ENCODE data around the gene USP22. TPM values are rescaled to one million over a fixed set of nuclear protein-coding genes. Genes with fewer than 3 reads are reported as not detected.

The USP22 gene
- total RNA-seq, 1 experiment from 2014 or later, result 224 TPM

- TF ChIP-seq POLR2AphosphoS5 (IDR thresholded peaks at IDR 0.05; ENCODE audit: low read depth, low read length), result no peak
- no peak for TF ChIP-seq TCF7L2 (IDR thresholded peaks at IDR 0.05; ENCODE audit: low read depth, low read length)
- no peak for TF ChIP-seq CTCF (IDR thresholded peaks at IDR 0.05)
- no peak for TF ChIP-seq REST (IDR thresholded peaks at IDR 0.05; ENCODE audit: insufficient read depth in 1 of 2, low read depth in 2 of 2, low read length in 1 of 2)
- TF ChIP-seq SIN3A (IDR thresholded peaks at IDR 0.05; ENCODE audit: borderline replicate concordance, insufficient read depth, low read depth, low read length), result no peak
- ChIA-PET POLR2A (no interaction called here), CTCF (no interaction called here)
- no peak for DNase-seq (ENCODE audit: low read depth, low spot score)
- no peak for ATAC-seq
- H3K4me3 ChIP-seq (ENCODE audit: low read depth in 2 of 2, low read length in 2 of 2), result no peak overlapping the region
- in situ Hi-C loops (cut with HindIII; ENCODE audit: low pct_unique_long_range_greater_than_20kb, low sequenced_read_pairs), result no loop called here
- H3K27ac ChIP-seq (ENCODE audit: low read length), result no peak overlapping the region
- no peaks in the 10 kb centered on the region for H3K27me3 ChIP-seq (ENCODE audit: control insufficient read depth, insufficient read depth, low read length)
- intact Hi-C loops (cut with micrococcal nuclease; ENCODE audit: unreplicated experiment), result no loop called here
- no peaks in the 10 kb centered on the region for H3K9me3 ChIP-seq (ENCODE audit: control insufficient read depth, insufficient read depth, low read depth, low read length)
- no TSS peak for BruUV-seq (replicated peaks)
- H3K36me3 ChIP-seq (ENCODE audit: control insufficient read depth, insufficient read depth, low read length), result no peaks in the 10 kb centered on the region
- H3K4me1 ChIP-seq (ENCODE audit: control insufficient read depth, insufficient read depth, low read length), result no peaks in the 10 kb centered on the region
Measured at GRCh38 chr17:21075739-21076085, 32.9 kb upstream of the USP22 start.

GRCh38 chr17:21072745-21073197 is 30.0 kb upstream of the USP22 start:
- Histone ChIP-seq H3K9me3 (ENCODE audit: control insufficient read depth, insufficient read depth, low read depth, low read length) (no peaks in the 10 kb centered on the region), H3K4me1 (ENCODE audit: control insufficient read depth, insufficient read depth, low read length) (no peaks in the 10 kb centered on the region), H3K27ac (ENCODE audit: low read length) (no peak overlapping the region), H3K36me3 (ENCODE audit: control insufficient read depth, insufficient read depth, low read length) (no peaks in the 10 kb centered on the region), H3K4me3 (ENCODE audit: low read depth in 2 of 2, low read length in 2 of 2) (no peak overlapping the region), H3K27me3 (ENCODE audit: control insufficient read depth, insufficient read depth, low read length) (no peaks in the 10 kb centered on the region)
- no peak for DNase-seq (ENCODE audit: low read depth, low spot score)
- ATAC-seq, result no peak
- in situ Hi-C loops (cut with HindIII; ENCODE audit: low pct_unique_long_range_greater_than_20kb, low sequenced_read_pairs), result no loop called here
- TF ChIP-seq POLR2AphosphoS5 (IDR thresholded peaks at IDR 0.05; ENCODE audit: low read depth, low read length) (no peak), REST (IDR thresholded peaks at IDR 0.05; ENCODE audit: insufficient read depth in 1 of 2, low read depth in 2 of 2, low read length in 1 of 2) (no peak), CTCF (IDR thresholded peaks at IDR 0.05) (no peak), TCF7L2 (IDR thresholded peaks at IDR 0.05; ENCODE audit: low read depth, low read length) (no peak), SIN3A (IDR thresholded peaks at IDR 0.05; ENCODE audit: borderline replicate concordance, insufficient read depth, low read depth, low read length) (no peak)
- intact Hi-C loops (cut with micrococcal nuclease; ENCODE audit: unreplicated experiment), result no loop called here
- CTCF ChIA-PET, result no interaction called here
- no TSS peak for BruUV-seq (replicated peaks)
- POLR2A ChIA-PET, result interaction anchor here (0.5 kb wide), 2 partner anchors 23 to 110 kb away, joined by 3 to 6 read pairs; no protein-coding TSS in a partner anchor
